GM19468 (cell line): Measurements from ENCODE around the gene ADAMTSL1.

Experiments used
- ATAC-seq: cut with Tn5 transposase; IDR thresholded peaks from one replicate; pipeline ENCODE4 v1.9.1; 2021; ENCODE audit warnings: mild to moderate bottlenecking, moderate library complexity, moderate number of reproducible peaks; ENCODE audit not compliant: unreplicated experiment; ENCODE audit errors: extremely low read depth

The ADAMTSL1 gene

GRCh38 chr9:18707489-18708205 is 233.7 kb downstream of the ADAMTSL1 start:
- ATAC-seq: no peak

- ATAC-seq: no peak
Measured at GRCh38 chr9:18708429-18708828, 234.5 kb downstream of the ADAMTSL1 start.

GRCh38 chr9:18710065-18710464 is 236.1 kb downstream of the ADAMTSL1 start:
- ATAC-seq: no peak

DNA sequence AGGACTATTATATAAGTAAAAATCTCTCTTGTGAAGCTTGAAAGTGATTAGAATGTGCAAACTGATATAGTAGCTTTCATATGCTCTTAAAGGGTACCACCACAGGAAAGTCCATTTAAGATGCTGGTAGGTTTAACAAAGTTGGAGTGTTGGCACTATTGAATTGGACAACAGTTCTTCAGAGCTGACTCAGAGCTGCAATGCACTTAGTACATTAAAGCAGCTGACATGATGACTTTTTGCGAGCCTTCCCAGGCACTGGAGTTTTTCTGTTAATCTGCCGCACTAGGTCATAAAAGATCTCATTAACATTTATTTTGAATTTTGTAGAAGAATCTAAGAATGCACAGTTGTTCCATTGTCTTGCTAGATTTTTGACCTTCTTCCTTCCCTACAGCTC is 243.8 kb downstream of the ADAMTSL1 start:
- no peak for ATAC-seq

- no peak for ATAC-seq
Measured at GRCh38 chr9:18718393-18718792, 244.4 kb downstream of the ADAMTSL1 start.

- ATAC-seq: no peak
Measured at GRCh38 chr9:18718932-18719331, 245.0 kb downstream of the ADAMTSL1 start.

GRCh38 chr9:18720691-18721090 is 246.7 kb downstream of the ADAMTSL1 start:
- ATAC-seq: no peak

GRCh38 chr9:18721267-18721994 is 247.5 kb downstream of the ADAMTSL1 start:
- ATAC-seq: no peak

DNA sequence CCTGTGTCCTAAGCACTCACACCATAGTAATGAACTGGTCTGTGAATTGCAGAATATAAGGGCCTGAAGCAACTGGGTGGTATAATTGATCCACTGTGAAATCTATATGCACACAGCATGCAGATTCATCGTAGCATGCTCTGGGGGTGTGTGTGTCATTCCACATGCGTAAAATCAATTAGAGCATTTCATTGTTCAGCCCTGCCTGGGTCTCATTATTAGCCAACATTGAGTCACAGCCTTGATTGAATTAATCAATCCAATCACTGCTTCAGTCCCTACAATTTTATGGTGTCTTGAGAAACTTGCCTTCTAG is 248.0 kb downstream of the ADAMTSL1 start:
- ATAC-seq: no peak

DNA sequence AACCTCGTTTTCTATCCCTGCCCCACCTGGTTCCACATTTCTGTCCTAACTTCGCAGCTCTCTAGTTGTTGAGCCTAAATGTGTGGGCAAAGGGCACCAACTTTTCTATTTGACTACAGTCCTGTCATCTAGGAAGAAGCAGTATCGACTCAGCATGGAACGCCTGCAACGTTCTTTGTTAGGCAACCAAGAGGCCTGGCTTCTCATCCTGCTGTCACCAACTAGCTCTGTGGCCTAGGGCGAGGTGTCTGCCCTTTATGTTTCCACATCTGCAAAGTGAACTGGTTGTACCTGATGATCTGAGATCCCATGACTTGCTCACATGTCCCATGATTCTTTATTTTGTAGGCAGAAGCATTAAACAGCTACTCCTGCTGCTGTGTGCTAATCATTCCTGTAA is 248.9 kb downstream of the ADAMTSL1 start:
- ATAC-seq: no peak

DNA sequence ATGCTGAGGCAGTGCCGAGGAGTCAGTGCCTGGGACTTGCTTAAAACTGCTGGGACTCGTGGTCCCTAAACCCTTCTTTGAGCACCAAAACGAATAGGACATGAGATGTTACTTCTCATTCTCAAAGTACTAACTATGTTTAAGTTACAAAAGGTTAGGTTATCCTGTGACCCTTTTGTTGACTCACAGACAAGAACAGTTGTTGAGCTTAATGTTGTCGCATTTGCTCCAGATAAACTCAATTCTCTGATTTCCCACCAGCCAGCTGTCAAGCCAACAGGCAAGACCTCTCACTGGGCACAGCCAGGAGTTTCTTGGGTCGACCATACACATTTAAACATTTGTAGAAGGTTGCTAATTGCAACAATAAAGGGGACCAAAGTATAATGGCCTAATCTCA is 249.4 kb downstream of the ADAMTSL1 start:
- ATAC-seq: no peak

- no peak for ATAC-seq
Measured at GRCh38 chr9:18726546-18726945, 252.6 kb downstream of the ADAMTSL1 start.

DNA sequence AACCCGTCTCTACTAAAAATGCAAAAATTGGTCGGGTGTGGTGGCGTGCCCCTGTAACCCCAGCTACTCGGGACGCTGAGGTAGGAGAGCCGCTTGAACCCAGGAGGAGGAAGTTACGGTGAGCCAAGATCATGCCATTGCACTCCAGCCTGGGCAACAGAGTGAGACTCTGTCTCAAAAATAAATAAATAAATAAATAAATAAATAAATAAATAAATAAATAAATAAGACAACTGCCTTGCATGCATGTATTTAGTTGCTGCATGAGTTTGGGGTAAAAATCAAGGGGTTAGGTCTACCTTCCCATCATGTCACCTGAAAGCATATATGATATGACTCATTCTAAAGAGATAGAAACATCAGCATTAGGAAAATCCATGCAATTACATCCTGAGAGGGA is 254.0 kb downstream of the ADAMTSL1 start:
- no peak for ATAC-seq

DNA sequence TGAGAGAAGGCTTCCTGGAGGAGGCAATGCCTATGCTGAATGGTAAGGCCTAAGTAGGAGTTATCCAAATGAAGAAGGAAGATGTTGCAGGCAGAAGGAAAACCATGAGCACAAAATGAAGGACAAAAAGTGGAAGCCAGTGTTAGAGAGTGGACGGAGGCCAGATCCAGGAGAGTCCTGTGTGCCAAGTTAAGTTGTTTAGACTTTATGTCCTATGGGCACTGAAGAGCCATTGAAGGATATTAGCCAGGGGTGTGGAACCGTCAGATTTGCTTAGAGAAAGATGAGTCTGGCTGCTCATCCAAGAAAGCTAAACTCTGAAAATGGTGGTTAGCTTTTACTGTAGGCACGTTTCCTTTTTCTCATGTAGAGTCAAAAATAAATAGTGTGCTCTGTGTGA is 254.7 kb downstream of the ADAMTSL1 start:
- ATAC-seq: no peak

- ATAC-seq: no peak
Measured at GRCh38 chr9:18730241-18730640, 256.3 kb downstream of the ADAMTSL1 start.

- ATAC-seq: no peak
Measured at GRCh38 chr9:18739127-18739526, 265.2 kb downstream of the ADAMTSL1 start.

- no peak for ATAC-seq
Measured at GRCh38 chr9:18739641-18740318, 265.8 kb downstream of the ADAMTSL1 start.

DNA sequence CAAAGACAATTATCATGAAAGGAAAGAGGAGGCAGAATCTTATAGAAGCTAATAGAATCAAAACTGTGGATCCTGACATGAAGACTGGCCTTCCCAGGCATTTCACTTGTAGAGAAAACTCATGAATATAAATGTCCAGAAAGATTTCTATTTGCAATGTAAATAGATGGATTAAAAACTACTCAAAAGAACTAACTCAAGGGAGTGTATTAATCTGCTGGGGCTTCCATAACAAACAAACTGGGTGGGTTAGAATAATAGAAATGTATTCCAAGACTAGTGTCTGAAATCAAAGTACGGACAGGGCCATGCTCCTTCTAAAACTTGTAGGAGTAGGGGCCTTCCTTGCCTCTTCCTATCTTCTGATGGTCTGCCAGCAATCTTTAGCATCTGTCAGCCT is 267.4 kb downstream of the ADAMTSL1 start:
- no peak for ATAC-seq

- ATAC-seq: no peak
Measured at GRCh38 chr9:18741945-18742344, 268.0 kb downstream of the ADAMTSL1 start.

DNA sequence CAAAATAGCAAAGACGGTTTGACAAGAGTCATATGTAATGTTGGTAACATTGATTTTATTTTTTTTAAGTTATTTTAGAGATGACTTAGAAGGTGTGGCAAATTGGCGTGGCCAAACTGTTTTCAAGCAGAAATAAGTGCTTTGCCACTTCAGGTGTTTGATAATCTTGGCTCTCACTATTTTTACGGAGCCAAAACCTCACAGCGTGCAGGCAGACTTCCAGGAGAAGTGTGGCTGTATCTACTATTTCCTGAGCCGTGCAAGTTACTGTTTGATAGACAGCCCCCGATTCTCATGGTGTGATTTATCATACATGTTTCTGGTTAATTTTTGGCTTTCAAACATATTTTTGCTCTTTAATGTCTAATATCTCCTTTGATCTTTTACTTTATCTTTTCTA is 269.5 kb downstream of the ADAMTSL1 start:
- no peak for ATAC-seq

DNA sequence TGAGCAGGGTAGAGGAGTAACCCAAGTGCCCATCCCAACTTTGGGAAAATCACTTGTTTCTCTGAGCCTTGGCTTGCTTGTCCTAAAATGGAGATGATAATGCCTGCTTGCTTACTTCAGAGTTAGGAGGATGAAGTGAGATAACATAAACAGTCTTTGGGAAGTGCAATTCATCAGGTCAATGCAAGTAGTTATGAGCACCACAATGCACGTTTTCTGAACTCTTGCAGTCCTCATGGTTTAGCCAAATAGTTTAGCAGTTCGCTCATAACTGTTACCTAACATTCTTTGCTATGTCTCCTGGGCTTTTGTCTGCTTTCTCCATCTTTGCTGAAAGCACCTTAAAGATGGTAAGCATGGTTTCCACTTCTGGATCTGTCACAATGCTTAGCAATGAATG is 270.0 kb downstream of the ADAMTSL1 start:
- no peak for ATAC-seq
